Cardiac muscle cell (in vitro differentiated cells and primary cell): ENCODE data around the gene DGKG. TPM values are rescaled to one million over a fixed set of nuclear protein-coding genes. Genes with fewer than 3 reads are reported as not detected.

ENCODE experiments used
- DNase-seq, 2 donors: peaks; one replicate each; pipeline versions ENCODE4 v3.0.0 to v3.0.0-alpha.2; 2010 to 2017; ENCODE audit warnings: low read depth in 1 of 2, low spot score in 1 of 2
- H3K27ac ChIP-seq: fragments of 200-600 bp; sonication (generic); 2 replicates; pipeline ENCODE4 v1.5.1; 2016
- H3K27me3 ChIP-seq: fragments of 200-600 bp; sonication (generic); 2 replicates; pipeline ENCODE4 v1.6.0; 2016; ENCODE audit warnings: control low read depth
- H3K36me3 ChIP-seq: fragments of 200-600 bp; sonication (generic); 2 replicates; pipeline ENCODE4 v1.5.1; 2016; ENCODE audit warnings: control low read depth
- H3K4me1 ChIP-seq: fragments of 200-600 bp; sonication (generic); 2 replicates; pipeline ENCODE4 v1.8.1; 2017; ENCODE audit warnings: low read depth, mild to moderate bottlenecking, mixed run types
- H3K4me3 ChIP-seq: fragments of 200-600 bp; sonication (generic); 2 replicates; pipeline ENCODE4 v1.5.1; 2016; ENCODE audit warnings: mild to moderate bottlenecking
- H3K9me3 ChIP-seq: fragments of 200-600 bp; sonication (generic); 2 replicates; pipeline ENCODE4 v1.5.1; 2017; ENCODE audit warnings: low read depth, mild to moderate bottlenecking, control low read depth
- polyA plus RNA-seq: library from polyadenylated mRNA; unstranded; fragments of >200 nt; fragmentation: Nextera tagmentation; extraction: Ambion mirVana; gene quantifications from 2 replicates; pipeline ENCODE4 v1.2.1, GENCODE V29; 2016
- total RNA-seq: library from RNA; depleted of rRNA; stranded (reverse); fragments of >200 nt; gene quantifications from 2 replicates; pipeline ENCODE4 v1.2.3, GENCODE V29; 2016
- TF ChIP-seq, protein P1 (sequence below): IDR thresholded peaks from 2 replicates; pipeline ENCODE4 v1.5.1; 2012; ENCODE audit warnings: low read depth, mild to moderate bottlenecking, low read length

Gene DGKG
- total and polyA plus RNA-seq, 2 experiments from 2014 or later = 0.15 TPM; not detected in 1

DNA sequence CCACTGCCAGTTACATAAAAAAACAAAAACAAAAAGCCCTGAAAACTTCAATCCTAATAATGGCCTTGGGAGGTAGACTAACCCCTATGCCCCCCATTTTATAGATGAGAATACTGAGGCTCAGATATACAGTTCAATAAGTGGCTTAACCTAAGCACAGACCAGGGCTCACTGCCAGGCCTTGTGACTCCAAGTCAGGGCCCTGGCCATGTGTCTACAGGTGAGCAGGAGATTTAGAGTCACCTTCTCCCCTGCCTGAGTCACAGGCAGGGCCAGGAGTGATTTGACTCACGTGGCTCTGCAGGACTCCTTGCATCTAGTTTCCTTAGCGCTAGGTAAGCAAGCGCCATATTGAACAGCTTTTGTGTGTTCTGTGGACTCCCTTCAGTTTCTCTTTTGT lies 154.5 kb downstream of the DGKG start:
- Histone ChIP-seq H3K9me3 (no peaks in the 10 kb centered on the region), H3K4me3 (no peak overlapping the region), H3K27ac (no peak overlapping the region), H3K36me3 (no peaks in the 10 kb centered on the region), H3K27me3 (no peaks in the 10 kb centered on the region), H3K4me1 (peaks cover 9% of the 10 kb centered on the region)
- TF ChIP-seq, protein P1, sequence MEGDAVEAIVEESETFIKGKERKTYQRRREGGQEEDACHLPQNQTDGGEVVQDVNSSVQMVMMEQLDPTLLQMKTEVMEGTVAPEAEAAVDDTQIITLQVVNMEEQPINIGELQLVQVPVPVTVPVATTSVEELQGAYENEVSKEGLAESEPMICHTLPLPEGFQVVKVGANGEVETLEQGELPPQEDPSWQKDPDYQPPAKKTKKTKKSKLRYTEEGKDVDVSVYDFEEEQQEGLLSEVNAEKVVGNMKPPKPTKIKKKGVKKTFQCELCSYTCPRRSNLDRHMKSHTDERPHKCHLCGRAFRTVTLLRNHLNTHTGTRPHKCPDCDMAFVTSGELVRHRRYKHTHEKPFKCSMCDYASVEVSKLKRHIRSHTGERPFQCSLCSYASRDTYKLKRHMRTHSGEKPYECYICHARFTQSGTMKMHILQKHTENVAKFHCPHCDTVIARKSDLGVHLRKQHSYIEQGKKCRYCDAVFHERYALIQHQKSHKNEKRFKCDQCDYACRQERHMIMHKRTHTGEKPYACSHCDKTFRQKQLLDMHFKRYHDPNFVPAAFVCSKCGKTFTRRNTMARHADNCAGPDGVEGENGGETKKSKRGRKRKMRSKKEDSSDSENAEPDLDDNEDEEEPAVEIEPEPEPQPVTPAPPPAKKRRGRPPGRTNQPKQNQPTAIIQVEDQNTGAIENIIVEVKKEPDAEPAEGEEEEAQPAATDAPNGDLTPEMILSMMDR = no peak
- DNase-seq = no peak

DNA sequence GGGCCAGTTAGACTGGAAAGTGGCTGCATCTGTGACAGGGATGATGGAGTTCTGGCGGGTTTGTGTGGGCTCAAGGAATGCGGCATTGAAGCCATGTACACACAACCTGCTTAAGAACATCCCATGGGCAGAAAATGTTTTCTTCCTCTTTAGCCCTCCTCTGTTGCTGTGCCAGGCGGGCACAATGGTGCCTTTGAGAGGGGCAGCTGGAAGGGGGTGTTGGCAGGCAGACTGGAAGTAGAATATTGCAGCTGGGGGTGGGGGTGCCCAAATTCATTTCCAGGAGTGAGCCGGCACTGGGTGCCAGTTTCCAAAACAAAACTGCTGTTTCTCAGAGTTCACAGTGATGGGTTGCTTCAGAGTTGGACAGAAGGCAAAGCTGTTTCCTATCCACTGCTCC lies 161.3 kb downstream of the DGKG start:
- Histone ChIP-seq H3K27ac (no peak overlapping the region), H3K4me1 (no peaks in the 10 kb centered on the region), H3K27me3 (peaks cover 26% of the 10 kb centered on the region), H3K36me3 (no peaks in the 10 kb centered on the region), H3K4me3 (no peak overlapping the region), H3K9me3 (no peaks in the 10 kb centered on the region)
- DNase-seq = no peak
- TF ChIP-seq, protein P1 = no peak

- TF ChIP-seq, protein P1 = no peak
- Histone ChIP-seq H3K4me1 (no peaks in the 10 kb centered on the region), H3K36me3 (no peaks in the 10 kb centered on the region), H3K27me3 (peaks cover 49% of the 10 kb centered on the region), H3K27ac (no peak overlapping the region), H3K9me3 (no peaks in the 10 kb centered on the region), H3K4me3 (no peak overlapping the region)
- DNase-seq = no peak
Measured at GRCh38 chr3:186198442-186198841, 163.6 kb downstream of the DGKG start.

DNA sequence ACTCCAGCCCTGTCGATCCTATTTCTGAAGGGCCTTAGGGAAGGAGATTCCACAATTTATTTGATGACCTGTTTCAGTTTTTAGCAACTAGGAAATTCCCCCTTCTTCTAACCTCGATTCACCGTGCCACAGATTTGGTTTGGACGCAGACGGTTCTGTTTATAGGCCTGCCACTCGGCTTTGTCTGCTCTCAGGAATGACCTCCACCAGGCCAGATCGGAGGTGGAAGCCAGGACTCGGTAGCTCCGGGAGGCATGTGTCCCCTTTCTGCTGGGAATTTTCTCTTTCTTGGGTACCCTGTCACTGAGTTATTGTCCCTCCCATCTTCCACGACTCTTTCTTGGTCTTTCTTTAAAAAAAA lies 167.6 kb downstream of the DGKG start:
- TF ChIP-seq, protein P1 = no peak
- Histone ChIP-seq H3K27ac (no peak overlapping the region), H3K9me3 (no peaks in the 10 kb centered on the region), H3K4me1 (no peaks in the 10 kb centered on the region), H3K4me3 (no peak overlapping the region), H3K27me3 (peaks cover 89% of the 10 kb centered on the region), H3K36me3 (no peaks in the 10 kb centered on the region)
- DNase-seq = no peak

DNA sequence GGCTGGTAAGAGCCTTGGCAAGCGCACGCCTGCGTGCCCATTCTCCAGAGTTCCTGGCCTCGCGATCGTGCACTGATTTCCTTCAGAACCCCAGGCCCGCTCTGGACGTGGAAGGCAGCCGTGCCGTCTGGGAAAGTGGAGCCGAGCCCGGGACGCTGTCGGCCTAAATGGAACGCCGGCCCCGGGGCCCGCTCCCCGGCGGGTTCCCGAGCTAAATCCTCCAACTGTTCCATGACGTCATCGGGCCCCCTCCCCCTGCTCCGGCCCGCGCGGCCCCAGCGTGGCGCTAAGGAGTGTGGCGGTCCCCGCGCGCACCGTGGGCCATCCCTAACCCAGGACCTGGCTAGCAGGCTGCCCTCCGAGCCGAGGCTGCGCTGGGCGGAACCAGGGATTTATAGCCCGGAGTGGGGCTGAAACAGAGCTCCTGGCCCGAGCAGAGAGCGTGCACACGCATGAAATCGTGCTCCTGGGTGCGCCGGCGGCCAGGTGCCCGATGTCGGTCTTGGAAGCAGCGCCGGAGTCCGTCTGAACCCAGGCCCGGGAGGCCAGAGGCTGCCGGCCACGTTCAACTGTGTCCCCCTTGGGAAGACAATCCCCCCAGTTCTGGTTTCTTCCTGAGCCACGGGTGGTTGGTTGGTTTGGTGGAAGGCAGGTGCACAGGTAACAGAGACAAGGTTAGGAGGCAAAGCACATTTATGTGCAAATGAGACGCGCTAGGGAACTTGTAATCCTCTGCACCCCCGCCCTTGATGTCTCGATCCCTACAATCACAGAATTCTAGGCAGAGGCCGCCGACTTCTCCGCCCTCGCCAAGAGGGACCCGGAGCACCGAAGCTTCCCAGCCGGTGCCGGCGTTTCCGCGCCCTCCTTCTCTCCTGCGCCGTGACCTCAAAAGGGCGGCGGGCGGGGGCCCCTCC lies 168.2 kb downstream of the DGKG start:
- Histone ChIP-seq H3K9me3 (no peaks in the 10 kb centered on the region), H3K27me3 (peaks cover 95% of the 10 kb centered on the region), H3K36me3 (no peaks in the 10 kb centered on the region), H3K4me1 (no peaks in the 10 kb centered on the region), H3K27ac (no peak overlapping the region), H3K4me3 (peak overlapping the region; percentile 16)
- TF ChIP-seq, protein P1 = no peak
- peak; percentile 13 to 61 for DNase-seq
